Activated CD8-positive, alpha-beta memory T cell treated with anti-CD3 and anti-CD28 coated beads, Interleukin-2, amount 50 U/mL, for 24 hours (primary cell): Measurements from ENCODE around the gene TSPOAP1.

Experiments
- DNase-seq: peaks from one replicate; pipeline ENCODE4 v3.0.0-alpha.2; 2020; ENCODE audit errors: extremely low read depth

Gene TSPOAP1

GRCh38 chr17:58253082-58253481 lies 75.5 kb downstream of the TSPOAP1 start:
- DNase-seq = no peak

GRCh38 chr17:58252141-58252540 lies 76.5 kb downstream of the TSPOAP1 start:
- DNase-seq = no peak
